Chondrocyte (in vitro differentiated cells): ENCODE measurements around the gene KDM5A. TPM values are rescaled to one million over a fixed set of nuclear protein-coding genes. Genes with fewer than 3 reads are reported as not detected.

ENCODE experiments used
- DNase-seq: peaks from one replicate; pipeline ENCODE4 v3.0.0; 2021; ENCODE audit warnings: mixed read lengths, low spot score
- H3K27ac Mint-ChIP-seq: one replicate; pipeline ENCODE4 v1.8.0; 2021; ENCODE audit warnings: mild to moderate bottlenecking, moderate library complexity, mixed read lengths; ENCODE audit not compliant: unreplicated experiment
- H3K27me3 Mint-ChIP-seq: 2 replicates; pipeline ENCODE4 v1.8.0; 2021; ENCODE audit warnings: low read depth, mixed read lengths
- H3K36me3 Mint-ChIP-seq: 2 replicates; pipeline ENCODE4 v1.8.0; 2021; ENCODE audit warnings: low read depth, mixed read lengths
- H3K4me1 Mint-ChIP-seq: 2 replicates; pipeline ENCODE4 v1.8.0; 2021; ENCODE audit warnings: low read depth, mild to moderate bottlenecking, mixed read lengths
- H3K4me3 Mint-ChIP-seq: one replicate; pipeline ENCODE4 v1.8.0; 2021; ENCODE audit warnings: mild to moderate bottlenecking, moderate library complexity, mixed read lengths; ENCODE audit not compliant: unreplicated experiment
- H3K9me3 Mint-ChIP-seq: 2 replicates; pipeline ENCODE4 v1.8.0; 2021; ENCODE audit warnings: low read depth, mixed read lengths
- total RNA-seq: library from RNA; stranded (reverse); gene quantifications from 3 replicates; pipeline ENCODE4 v1.2.1, GENCODE V29; 2021
- TF ChIP-seq, protein P1 (sequence below): fragments of 200-600 bp; sonication (generic); IDR thresholded peaks from 2 replicates; pipeline ENCODE4 v1.5.0; 2021; ENCODE audit warnings: antibody characterized with exemption, mild to moderate bottlenecking, moderate library complexity

KDM5A gene
- total RNA-seq, 1 donor from 2014 or later: 65.0 TPM

DNA sequence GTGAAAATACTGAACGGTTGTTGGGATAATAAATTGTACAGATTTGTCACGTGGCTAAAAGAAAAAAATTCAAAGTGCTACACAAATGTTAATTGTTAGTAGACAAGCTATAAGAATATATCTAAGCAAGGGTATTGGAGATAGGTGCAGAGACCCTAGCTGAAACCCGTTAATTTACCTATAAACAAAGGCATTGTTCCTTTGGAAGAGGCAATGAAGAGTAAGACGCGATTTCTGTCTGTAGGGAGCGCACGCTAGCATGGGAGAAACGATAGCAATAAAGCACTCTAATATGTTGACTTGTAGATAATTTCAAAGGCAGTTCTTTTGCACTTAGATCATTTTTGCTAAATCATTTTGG is 12.9 kb upstream of the KDM5A start:
- Mint-ChIP-seq H3K4me1 (peaks cover 3% of the 10 kb centered on the region), H3K9me3 (no peaks in the 10 kb centered on the region), H3K36me3 (no peaks in the 10 kb centered on the region), H3K27ac (no peak overlapping the region), H3K4me3 (no peak overlapping the region), H3K27me3 (no peaks in the 10 kb centered on the region)
- no peak for DNase-seq
- TF ChIP-seq, protein P1, sequence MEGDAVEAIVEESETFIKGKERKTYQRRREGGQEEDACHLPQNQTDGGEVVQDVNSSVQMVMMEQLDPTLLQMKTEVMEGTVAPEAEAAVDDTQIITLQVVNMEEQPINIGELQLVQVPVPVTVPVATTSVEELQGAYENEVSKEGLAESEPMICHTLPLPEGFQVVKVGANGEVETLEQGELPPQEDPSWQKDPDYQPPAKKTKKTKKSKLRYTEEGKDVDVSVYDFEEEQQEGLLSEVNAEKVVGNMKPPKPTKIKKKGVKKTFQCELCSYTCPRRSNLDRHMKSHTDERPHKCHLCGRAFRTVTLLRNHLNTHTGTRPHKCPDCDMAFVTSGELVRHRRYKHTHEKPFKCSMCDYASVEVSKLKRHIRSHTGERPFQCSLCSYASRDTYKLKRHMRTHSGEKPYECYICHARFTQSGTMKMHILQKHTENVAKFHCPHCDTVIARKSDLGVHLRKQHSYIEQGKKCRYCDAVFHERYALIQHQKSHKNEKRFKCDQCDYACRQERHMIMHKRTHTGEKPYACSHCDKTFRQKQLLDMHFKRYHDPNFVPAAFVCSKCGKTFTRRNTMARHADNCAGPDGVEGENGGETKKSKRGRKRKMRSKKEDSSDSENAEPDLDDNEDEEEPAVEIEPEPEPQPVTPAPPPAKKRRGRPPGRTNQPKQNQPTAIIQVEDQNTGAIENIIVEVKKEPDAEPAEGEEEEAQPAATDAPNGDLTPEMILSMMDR: peak; percentile 68

DNA sequence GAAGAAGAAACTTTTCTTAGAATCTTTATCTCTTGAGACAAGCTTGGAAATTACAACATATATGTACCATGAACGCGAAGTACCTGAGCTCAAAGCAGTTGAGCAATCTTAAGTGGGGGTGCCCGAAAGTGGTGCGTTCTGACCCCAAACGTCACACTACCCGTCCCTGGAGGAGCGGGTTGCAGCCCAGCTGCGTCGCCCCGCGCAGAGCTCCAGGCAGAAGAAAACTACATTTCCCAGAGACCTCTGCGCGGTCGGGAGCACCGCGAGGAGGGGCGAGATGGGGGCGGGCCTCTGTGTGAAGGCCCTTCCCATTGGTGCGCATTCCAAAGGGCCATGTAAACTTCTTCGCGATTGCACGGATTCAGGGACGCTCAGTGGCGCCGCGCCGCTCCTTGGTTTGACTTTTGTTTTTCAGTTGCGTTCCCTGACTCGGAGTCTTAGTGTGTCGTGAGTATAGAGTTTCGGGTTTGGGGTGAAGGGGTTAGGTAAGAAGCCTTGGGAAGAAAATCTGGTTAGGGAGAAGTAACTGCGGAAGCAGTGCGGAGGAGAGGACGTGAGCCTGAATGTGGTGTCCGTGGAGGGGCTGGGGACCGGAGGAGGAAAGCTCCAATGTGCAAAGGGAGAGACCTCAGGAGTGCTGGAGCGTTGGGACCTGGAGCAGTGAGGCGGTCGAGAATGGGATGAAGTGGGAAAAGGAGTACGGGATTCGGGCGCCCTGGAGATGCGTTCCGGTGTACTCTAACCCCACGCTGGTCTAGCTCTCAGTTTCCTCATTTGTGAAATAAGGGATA is 12.3 kb upstream of the KDM5A start, which contains the start of gene CCDC77:
Gene CCDC77, plus strand, starts transcription at position 410 of the 794 bp plus-strand sequence. CDS start 7,740 bp downstream, outside the sequence.
- no peaks in the 10 kb centered on the region for H3K36me3 Mint-ChIP-seq
- no peak within 1 kb of the TSS for H3K4me3 Mint-ChIP-seq
- H3K9me3 Mint-ChIP-seq: no peaks in the 10 kb centered on the region
- no peak within 1 kb of the TSS for H3K27ac Mint-ChIP-seq
- TF ChIP-seq, protein P1: no peak
- H3K4me1 Mint-ChIP-seq: peaks cover 3% of the 10 kb centered on the region
- H3K27me3 Mint-ChIP-seq: no peaks in the 10 kb centered on the region
- peak; percentile 95 for DNase-seq

DNA sequence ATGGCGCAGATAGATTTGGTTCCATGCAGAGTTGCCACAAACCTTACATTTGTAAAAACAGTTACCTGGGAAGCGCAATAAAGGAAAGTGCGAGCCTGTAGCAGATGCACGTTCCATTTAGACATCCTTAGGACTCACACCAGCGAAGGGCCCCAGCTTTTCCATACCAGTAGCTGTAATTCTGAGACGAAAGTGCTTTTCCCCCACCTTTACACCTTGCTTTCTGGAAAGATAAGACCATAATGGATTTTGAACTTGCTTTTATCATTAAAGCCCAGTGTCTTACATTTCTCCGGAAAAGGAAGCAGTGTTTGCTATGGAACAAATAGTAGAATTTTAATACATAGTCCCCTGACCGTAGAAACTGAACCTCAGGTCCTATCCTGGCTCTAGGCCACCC is 11.7 kb upstream of the KDM5A start:
- Mint-ChIP-seq H3K36me3 (no peaks in the 10 kb centered on the region), H3K27me3 (no peaks in the 10 kb centered on the region), H3K9me3 (no peaks in the 10 kb centered on the region), H3K4me3 (no peak overlapping the region), H3K4me1 (peaks cover 3% of the 10 kb centered on the region), H3K27ac (no peak overlapping the region)
- no peak for DNase-seq
- TF ChIP-seq, protein P1: no peak

DNA sequence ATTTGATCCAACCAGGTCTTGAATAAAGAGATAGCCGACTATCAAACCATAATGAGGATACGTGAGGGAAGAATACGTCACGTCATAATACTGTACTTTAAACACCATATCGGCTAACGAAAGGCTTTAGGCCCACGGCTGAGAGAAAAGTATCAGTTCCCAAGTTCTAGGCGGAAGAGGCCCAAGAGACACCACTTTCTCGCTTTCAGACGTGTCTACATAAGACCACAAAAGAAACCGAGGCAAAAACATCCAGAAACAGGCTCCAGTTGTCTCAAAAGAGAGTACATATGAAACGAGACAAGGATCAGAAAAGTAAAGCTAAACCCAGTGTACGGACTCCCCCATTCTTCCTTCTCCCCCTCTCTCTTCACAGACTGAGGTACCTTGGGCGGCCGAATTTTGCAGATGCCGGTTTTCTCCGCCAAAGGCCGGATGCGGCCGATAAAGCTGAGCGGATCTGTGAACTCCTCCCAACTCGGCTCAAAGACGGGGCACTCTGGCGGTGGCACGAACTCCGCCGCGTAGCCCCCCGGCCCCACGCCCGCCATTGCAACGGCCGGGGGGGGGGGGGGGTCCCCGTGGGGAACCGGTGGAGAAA is 479 bp downstream of the KDM5A start:
- no peak for DNase-seq
- Mint-ChIP-seq H3K27me3 (no peaks in the 10 kb centered on the region), H3K36me3 (peaks cover 9% of the 10 kb centered on the region)

DNA sequence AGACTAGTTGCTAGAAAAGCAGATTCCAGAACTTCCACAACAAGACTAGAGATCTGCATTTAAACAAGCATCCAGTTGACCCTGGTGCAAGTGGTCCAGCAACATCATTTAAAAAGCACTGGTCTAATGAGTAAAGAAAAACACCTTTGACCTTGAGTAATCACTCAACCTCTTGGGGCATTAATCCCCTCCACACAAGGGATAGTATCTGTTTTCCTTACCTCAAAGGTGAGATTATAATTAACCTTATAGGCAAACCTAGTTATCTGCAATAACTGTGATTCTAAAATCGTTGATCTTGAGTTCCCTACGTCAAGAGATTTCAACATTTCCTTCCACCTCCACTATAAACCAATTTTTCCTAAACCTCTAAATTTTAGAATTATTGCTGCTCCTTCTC is 1.1 kb downstream of the KDM5A start:
- Mint-ChIP-seq H3K27me3 (no peaks in the 10 kb centered on the region), H3K36me3 (peaks cover 13% of the 10 kb centered on the region), H3K27ac (peak overlapping the region; percentile 99), H3K9me3 (no peaks in the 10 kb centered on the region), H3K4me1 (peaks cover 40% of the 10 kb centered on the region), H3K4me3 (peak overlapping the region; percentile 97)
- TF ChIP-seq, protein P1: no peak
- DNase-seq: no peak

More for the DNA sequence above, 479 bp downstream of the KDM5A start:
- Mint-ChIP-seq H3K4me3 (peak overlapping the region; percentile 97), H3K9me3 (no peaks in the 10 kb centered on the region), H3K27ac (peak overlapping the region; percentile 99), H3K4me1 (peaks cover 40% of the 10 kb centered on the region)
- TF ChIP-seq, protein P1: no peak
